NB4 (cell line): ENCODE measurements around the gene EXOSC3.

Experiments
- MYC ChIP-seq: IDR thresholded peaks from 2 replicates; pipeline ENCODE4 v1.6.1; 2011; ENCODE audit warnings: low read depth, low read length
- POLR2A ChIP-seq: IDR thresholded peaks from 2 replicates; pipeline ENCODE4 v1.6.1; 2011; ENCODE audit warnings: mild to moderate bottlenecking; ENCODE audit not compliant: insufficient read length; ENCODE audit errors: extremely low read depth
- TF ChIP-seq, protein P1 (sequence below): IDR thresholded peaks from one replicate; pipeline ENCODE4 v1.5.1; 2012; ENCODE audit warnings: low read depth, low read length
- TF ChIP-seq, protein P2 (sequence below): IDR thresholded peaks from 2 replicates; pipeline ENCODE4 v1.6.1; 2011; ENCODE audit warnings: low read depth, low read length

DNA sequence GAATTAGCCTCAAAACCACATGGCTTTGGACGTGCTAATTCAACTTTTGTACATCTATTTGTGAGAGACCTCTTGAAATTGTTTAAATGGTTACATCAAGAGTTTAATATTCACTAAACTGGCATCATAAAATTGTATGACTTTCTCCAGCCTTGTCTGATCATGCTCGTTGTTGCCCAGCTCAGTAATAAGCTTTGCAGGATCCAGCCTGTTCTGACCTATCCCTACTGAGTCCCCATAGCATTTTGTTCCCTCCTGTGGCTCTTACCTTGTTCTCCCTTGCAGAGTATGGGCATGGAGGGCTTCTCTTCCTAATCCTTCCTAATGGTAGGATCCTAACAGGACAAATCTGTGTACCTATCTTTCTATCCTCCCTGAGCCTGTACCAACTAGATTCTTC lies 6.3 kb downstream of the EXOSC3 start:
- TF ChIP-seq, protein P1, sequence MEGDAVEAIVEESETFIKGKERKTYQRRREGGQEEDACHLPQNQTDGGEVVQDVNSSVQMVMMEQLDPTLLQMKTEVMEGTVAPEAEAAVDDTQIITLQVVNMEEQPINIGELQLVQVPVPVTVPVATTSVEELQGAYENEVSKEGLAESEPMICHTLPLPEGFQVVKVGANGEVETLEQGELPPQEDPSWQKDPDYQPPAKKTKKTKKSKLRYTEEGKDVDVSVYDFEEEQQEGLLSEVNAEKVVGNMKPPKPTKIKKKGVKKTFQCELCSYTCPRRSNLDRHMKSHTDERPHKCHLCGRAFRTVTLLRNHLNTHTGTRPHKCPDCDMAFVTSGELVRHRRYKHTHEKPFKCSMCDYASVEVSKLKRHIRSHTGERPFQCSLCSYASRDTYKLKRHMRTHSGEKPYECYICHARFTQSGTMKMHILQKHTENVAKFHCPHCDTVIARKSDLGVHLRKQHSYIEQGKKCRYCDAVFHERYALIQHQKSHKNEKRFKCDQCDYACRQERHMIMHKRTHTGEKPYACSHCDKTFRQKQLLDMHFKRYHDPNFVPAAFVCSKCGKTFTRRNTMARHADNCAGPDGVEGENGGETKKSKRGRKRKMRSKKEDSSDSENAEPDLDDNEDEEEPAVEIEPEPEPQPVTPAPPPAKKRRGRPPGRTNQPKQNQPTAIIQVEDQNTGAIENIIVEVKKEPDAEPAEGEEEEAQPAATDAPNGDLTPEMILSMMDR = no peak
- TF ChIP-seq POLR2A (no peak), MYC (no peak)
- TF ChIP-seq, protein P2, sequence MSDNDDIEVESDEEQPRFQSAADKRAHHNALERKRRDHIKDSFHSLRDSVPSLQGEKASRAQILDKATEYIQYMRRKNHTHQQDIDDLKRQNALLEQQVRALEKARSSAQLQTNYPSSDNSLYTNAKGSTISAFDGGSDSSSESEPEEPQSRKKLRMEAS = no peak
